Adrenal gland (tissue), 12 donors: Measurements from ENCODE around the gene EXOC3L4. TPM values are rescaled to one million over a fixed set of nuclear protein-coding genes. Genes with fewer than 3 reads are reported as not detected.

Experiments used
- DNase-seq, 7 donors: peaks; one replicate each; pipeline ENCODE4 v3.0.0-alpha.2; 2019 to 2020
- H3K27ac ChIP-seq, 5 donors: fragments of 200-600 bp; sonication (generic) in 4 of 5; 1 replicate in 3 of 5; 2 replicates in 2 of 5; pipeline versions ENCODE4 v1.5.1 to v1.8.0; 2016 to 2020; ENCODE audit warnings: mild to moderate bottlenecking in 1 of 5
- H3K27me3 ChIP-seq: fragments of 200-600 bp; 2 replicates; pipeline ENCODE4 v1.8.0; 2021
- H3K36me3 ChIP-seq, 2 donors: fragments of 200-600 bp; replicated peaks in 1 of 2; 1 replicate in 1 of 2; 2 replicates in 1 of 2; pipeline versions ENCODE4 v1.5.1 to v1.8.0; 2018 to 2022
- H3K4me1 ChIP-seq, 2 donors: fragments of 200-600 bp; replicated peaks in 1 of 2; 1 replicate in 1 of 2; 2 replicates in 1 of 2; pipeline versions ENCODE4 v1.5.1 to v1.8.0; 2018 to 2021
- H3K4me3 ChIP-seq, 4 donors: fragments of 200-600 bp; sonication (generic) in 3 of 4; one replicate each; pipeline ENCODE4 v1.5.1; 2016 to 2018
- H3K9me3 ChIP-seq, 3 donors: fragments of 200-600 bp; sonication (generic) in 1 of 3; replicated peaks in 1 of 3; 1 replicate in 2 of 3; 2 replicates in 1 of 3; pipeline versions ENCODE4 v1.5.1 to v1.8.0; 2016 to 2021
- POLR2A ChIP-seq, 2 donors: fragments of 450-650 bp; IDR thresholded peaks; one replicate each; pipeline ENCODE4 v1.6.1; 2017; ENCODE audit warnings: antibody characterized with exemption in 2 of 2, mild to moderate bottlenecking in 2 of 2, moderate library complexity in 1 of 2
- WGBS, 4 donors: extraction: QIAGEN DNeasy Blood & Tissue Kit in 2 of 4; methylation state at CpG; one replicate each; pipeline versions ENCODE4 v1.1.5 to v1.1.7; 2013 to 2017; 5-methylcytosine and 5-hydroxymethylcytosine counted together
- intact Hi-C, 2 donors: fragments of 100-400 bp; cut with DNase I; formaldehyde crosslinking; loops; one replicate each; pipeline versions ENCODE4 v1.14.1 to v1.15.0; 2022 to 2023
- polyA plus RNA-seq, 3 donors: library from polyadenylated mRNA; stranded (reverse); fragments of 200-250 nt in 2 of 3; fragments of 350-450 nt in 1 of 3; fragmentation: Illumina TruSeq in 1 of 3; extraction: RNeasy Lipid Tissue Mini Kit (QIAGEN cat#74804) in 1 of 3; gene quantifications; one replicate each; pipeline ENCODE4 v1.2.3, GENCODE V29; 2013 to 2014
- total RNA-seq, 9 donors: library from RNA; depleted of rRNA in 4 of 9; stranded (reverse); fragments of >200 nt in 4 of 9; fragments of 120-200 nt in 1 of 9; fragmentation: NEBNext Ultra II Directional in 1 of 9; extraction: Animal tissue kit (Norgen Biotek cat#: 25700) in 1 of 9; gene quantifications; one replicate each; pipeline versions ENCODE4 v1.1.0 to v1.2.4, GENCODE V29; 2013 to 2023
- TF ChIP-seq, protein P1 (sequence below), 6 experiments: fragments of 450-650 bp in 4 of 6; fragments of 200-600 bp in 2 of 6; sonication (generic) in 1 of 6; IDR thresholded peaks; 1 replicate in 5 of 6; 2 replicates in 1 of 6; pipeline versions ENCODE4 v1.5.1 to v1.8.0; 2016 to 2021; ENCODE audit warnings: antibody characterized with exemption in 6 of 6, mild to moderate bottlenecking in 2 of 6, moderate library complexity in 1 of 6
- donor health status: healthy with polysubstance abuse.
- donor health status: Bipolar disorder and iron deficiency.
- donor health status: DM: yes; HTN: yes; CAD: no.
- donor health status: DM: no; HTN: no; CAD: no.
- donor health status: DM: no; HTN: no; CAD: no.
- donor health status: DM: yes; HTN: yes; CAD: no.

EXOC3L4 gene
- total and polyA plus RNA-seq, 12 donors = 0.12 to 4.3 (median 1.6) TPM; not detected in 1

DNA sequence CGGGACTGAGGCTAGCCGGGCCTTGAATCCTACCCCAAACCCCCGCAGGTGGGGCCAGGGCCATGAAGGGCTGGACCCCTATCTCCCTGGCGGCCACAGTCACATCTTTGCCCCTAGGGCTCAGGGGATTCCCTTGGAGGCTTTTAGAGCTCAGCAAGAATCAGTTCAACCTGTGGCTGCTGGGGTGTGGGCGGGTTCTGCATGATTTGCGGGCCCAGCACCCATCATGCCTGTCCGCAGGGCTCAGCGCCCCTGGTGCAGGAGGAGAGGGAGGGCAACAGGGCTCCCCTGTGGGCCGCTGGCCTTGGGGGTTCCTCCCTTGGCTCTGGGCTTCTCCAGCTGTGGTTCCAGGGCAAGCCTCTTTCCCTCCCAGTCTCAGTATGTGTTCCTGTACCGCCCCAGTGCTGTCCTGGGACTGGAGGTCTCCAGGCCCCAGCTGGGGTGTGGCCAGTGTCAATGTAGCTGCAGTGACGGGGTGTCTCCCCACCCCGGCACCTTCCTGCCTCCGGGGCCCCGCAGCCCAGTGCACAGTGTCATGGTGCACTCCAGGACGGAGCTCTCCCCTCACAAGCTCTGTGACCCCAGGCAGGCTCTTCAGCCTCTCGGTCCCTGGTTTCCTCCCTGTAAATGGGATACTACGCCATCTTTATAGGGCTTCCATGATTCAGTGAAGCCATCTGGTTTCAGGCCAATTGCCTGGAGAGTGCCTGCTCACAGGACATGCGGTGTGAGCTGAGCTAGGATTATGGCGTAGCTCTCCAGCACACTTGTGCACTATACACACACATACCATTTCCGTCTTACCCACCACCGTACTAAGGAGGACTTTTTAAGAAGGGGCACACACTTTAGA lies 20.4 kb upstream of the EXOC3L4 start:
- peak overlapping the region in 1 of 5 donors; percentile 39 for H3K27ac ChIP-seq
- H3K36me3 ChIP-seq = no peaks in the 10 kb centered on the region
- no peaks in the 10 kb centered on the region for H3K9me3 ChIP-seq
- no peak overlapping the region for H3K4me3 ChIP-seq
- DNase-seq = no peak
- TF ChIP-seq POLR2A (IDR thresholded peaks at IDR 0.05) = no peak
- TF ChIP-seq, protein P1, sequence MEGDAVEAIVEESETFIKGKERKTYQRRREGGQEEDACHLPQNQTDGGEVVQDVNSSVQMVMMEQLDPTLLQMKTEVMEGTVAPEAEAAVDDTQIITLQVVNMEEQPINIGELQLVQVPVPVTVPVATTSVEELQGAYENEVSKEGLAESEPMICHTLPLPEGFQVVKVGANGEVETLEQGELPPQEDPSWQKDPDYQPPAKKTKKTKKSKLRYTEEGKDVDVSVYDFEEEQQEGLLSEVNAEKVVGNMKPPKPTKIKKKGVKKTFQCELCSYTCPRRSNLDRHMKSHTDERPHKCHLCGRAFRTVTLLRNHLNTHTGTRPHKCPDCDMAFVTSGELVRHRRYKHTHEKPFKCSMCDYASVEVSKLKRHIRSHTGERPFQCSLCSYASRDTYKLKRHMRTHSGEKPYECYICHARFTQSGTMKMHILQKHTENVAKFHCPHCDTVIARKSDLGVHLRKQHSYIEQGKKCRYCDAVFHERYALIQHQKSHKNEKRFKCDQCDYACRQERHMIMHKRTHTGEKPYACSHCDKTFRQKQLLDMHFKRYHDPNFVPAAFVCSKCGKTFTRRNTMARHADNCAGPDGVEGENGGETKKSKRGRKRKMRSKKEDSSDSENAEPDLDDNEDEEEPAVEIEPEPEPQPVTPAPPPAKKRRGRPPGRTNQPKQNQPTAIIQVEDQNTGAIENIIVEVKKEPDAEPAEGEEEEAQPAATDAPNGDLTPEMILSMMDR (IDR thresholded peaks at IDR 0.05) = no peak
- H3K27me3 ChIP-seq = no peaks in the 10 kb centered on the region
- 74 to 85% (median 79%) methylated on average over 11 to 21 of the region's 21 CpGs for WGBS, 4 donors
- H3K4me1 ChIP-seq = peaks cover 5 to 8% of the 10 kb centered on the region in 2 donors
- intact Hi-C loops = no loop called here

DNA sequence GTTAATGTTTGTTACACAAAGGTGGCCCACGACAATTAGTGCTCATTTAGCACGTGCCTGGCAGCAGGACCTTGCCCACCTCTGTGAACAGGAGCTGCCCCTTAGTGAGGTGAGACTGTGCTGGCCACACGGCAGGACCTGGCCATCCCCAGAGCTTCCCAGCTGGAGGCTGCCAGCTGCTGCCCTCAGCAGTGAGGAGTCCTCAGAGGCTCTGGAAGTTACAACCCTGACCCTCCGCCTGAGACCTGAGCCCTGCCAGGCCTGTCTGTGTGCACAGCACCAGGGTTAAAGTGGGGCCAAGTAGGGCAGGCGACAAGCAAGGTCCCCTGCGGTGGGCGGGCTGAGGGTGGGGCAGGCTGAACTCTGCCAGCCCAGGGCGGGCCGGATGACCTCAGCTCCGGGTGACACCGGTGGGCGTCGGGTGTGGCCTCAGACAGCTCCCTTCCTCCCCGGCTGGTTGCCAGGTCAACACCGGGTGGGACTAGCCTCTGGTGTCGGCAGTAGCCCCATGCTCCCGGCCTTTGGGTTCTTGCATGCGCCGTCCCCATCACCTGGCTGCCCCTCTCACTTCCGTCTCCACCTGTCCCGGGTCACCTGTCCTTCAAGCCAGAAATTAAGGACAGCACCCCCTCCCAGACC lies 19.7 kb upstream of the EXOC3L4 start:
- Histone ChIP-seq H3K27me3 (no peaks in the 10 kb centered on the region), H3K4me3 (peak overlapping the region in 2 of 4 donors; percentile 21 to 38), H3K36me3 (no peaks in the 10 kb centered on the region), H3K27ac (peak overlapping the region in 3 of 5 donors; percentile 5 to 39 (median 37)), H3K4me1 (peaks cover 5 to 8% of the 10 kb centered on the region in 2 donors), H3K9me3 (no peaks in the 10 kb centered on the region)
- DNase-seq = peak; percentile 49 to 75 (median 69)
- WGBS, 4 donors = 14 to 17% (median 15%) methylated on average over 4 to 21 of the region's 21 CpGs
- TF ChIP-seq, protein P1 (IDR thresholded peaks at IDR 0.05) = no peak
- no peak for TF ChIP-seq POLR2A (IDR thresholded peaks at IDR 0.05)
- intact Hi-C loops = loop anchor here in 1 of 2 donors (5.0 kb wide), 1 partner anchor 217 kb away; no protein-coding TSS in a partner anchor

- TF ChIP-seq, protein P1 (IDR thresholded peaks at IDR 0.05) = peak; percentile 71 to 88 (median 80)
- TF ChIP-seq POLR2A (IDR thresholded peaks at IDR 0.05) = no peak
- no peak overlapping the region for H3K27ac ChIP-seq
- intact Hi-C loops = loop anchor here in 1 of 2 donors (5.0 kb wide), 1 partner anchor 214 kb away; no protein-coding TSS in a partner anchor
- H3K9me3 ChIP-seq = no peaks in the 10 kb centered on the region
- no peaks in the 10 kb centered on the region for H3K27me3 ChIP-seq
- WGBS, 4 donors = 7 to 12% (median 11%) methylated on average over 9 of the region's 9 CpGs
- peak; percentile 77 to 92 (median 87) for DNase-seq
- no peaks in the 10 kb centered on the region for H3K36me3 ChIP-seq
- H3K4me1 ChIP-seq = peaks cover 5 to 8% of the 10 kb centered on the region in 2 donors
- H3K4me3 ChIP-seq = no peak overlapping the region
These were observed 16.1 kb upstream of the EXOC3L4 start for GRCh38 chr14:103078420-103078749.

GRCh38 chr14:103078860-103079587 lies 15.5 kb upstream of the EXOC3L4 start:
- TF ChIP-seq POLR2A (IDR thresholded peaks at IDR 0.05) = no peak
- TF ChIP-seq, protein P1 (IDR thresholded peaks at IDR 0.05) = no peak
- WGBS, 4 donors = 57 to 79% (median 66%) methylated on average over 4 to 11 of the region's 11 CpGs
- Histone ChIP-seq H3K27ac (no peak overlapping the region), H3K27me3 (peaks cover 2% of the 10 kb centered on the region), H3K4me3 (no peak overlapping the region), H3K4me1 (peaks cover 5 to 8% of the 10 kb centered on the region in 2 donors), H3K9me3 (no peaks in the 10 kb centered on the region), H3K36me3 (no peaks in the 10 kb centered on the region)
- intact Hi-C loops = loop anchor here in 1 of 2 donors (5.0 kb wide), 1 partner anchor 213 kb away; no protein-coding TSS in a partner anchor
- no peak for DNase-seq
